Esophagus muscularis mucosa (tissue), 4 donors: ENCODE measurements around the gene SIRT7.

Experiments
- EP300 ChIP-seq: sonication (generic); formaldehyde crosslinking; IDR thresholded peaks from one replicate; pipeline ENCODE4 v1.6.1; 2017; ENCODE audit warnings: antibody characterized with exemption
- POLR2A ChIP-seq: fragments of 450-650 bp; IDR thresholded peaks from one replicate; pipeline ENCODE4 v1.6.1; 2017; ENCODE audit warnings: antibody characterized with exemption, moderate library complexity, mild to moderate bottlenecking, low read depth
- POLR2AphosphoS5 ChIP-seq, 2 donors: sonication (generic); formaldehyde crosslinking; IDR thresholded peaks; one replicate each; pipeline ENCODE4 v1.6.1; 2017; ENCODE audit warnings: antibody characterized with exemption in 2 of 2
- TF ChIP-seq, protein P1 (sequence below), 3 experiments: fragments of 200-600 bp in 2 of 3; fragments of 450-650 bp in 1 of 3; sonication (generic) in 2 of 3; IDR thresholded peaks; one replicate each; pipeline ENCODE4 v1.5.1; 2017 to 2019; ENCODE audit warnings: antibody characterized with exemption in 3 of 3, mild to moderate bottlenecking in 2 of 3, moderate library complexity in 1 of 3

DNA sequence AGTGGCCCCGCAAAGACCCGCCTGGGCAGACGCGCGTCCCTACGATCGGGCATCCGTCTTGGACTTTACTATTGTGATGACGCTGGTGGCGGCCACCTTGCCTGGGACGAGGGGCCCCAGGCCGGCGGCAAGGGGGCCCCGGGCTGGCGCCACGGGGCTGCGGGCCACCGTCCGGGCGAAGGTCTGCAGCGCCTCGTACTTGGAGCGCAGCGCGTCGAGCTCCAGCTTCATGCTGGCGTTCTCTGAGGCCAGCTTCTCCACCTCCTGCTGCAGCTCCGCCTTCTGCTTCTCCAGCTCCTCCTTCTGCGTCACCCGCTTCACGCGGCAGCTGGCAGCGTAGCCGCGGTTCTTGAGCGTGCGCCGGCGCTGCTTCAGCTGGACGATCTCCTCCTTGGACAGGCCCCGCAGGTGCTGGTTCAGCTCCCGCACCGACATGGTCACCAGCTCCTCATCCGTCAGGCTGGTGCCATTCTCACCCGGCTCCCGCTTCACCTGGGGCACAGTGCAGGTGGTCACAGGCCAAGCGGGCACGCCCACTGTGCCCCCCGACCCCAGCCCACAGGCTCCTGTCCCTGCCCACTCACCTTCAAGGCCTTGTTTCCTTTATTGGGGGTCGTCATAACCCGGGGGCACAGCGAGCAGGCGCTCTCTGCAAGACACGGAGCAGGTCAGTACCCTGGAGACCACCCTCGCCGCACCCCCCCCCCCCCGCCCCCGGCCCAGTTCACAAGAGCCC is 4.8 kb upstream of the SIRT7 start:
- TF ChIP-seq, protein P1, sequence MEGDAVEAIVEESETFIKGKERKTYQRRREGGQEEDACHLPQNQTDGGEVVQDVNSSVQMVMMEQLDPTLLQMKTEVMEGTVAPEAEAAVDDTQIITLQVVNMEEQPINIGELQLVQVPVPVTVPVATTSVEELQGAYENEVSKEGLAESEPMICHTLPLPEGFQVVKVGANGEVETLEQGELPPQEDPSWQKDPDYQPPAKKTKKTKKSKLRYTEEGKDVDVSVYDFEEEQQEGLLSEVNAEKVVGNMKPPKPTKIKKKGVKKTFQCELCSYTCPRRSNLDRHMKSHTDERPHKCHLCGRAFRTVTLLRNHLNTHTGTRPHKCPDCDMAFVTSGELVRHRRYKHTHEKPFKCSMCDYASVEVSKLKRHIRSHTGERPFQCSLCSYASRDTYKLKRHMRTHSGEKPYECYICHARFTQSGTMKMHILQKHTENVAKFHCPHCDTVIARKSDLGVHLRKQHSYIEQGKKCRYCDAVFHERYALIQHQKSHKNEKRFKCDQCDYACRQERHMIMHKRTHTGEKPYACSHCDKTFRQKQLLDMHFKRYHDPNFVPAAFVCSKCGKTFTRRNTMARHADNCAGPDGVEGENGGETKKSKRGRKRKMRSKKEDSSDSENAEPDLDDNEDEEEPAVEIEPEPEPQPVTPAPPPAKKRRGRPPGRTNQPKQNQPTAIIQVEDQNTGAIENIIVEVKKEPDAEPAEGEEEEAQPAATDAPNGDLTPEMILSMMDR (IDR thresholded peaks at IDR 0.05), result no peak
- no peak for TF ChIP-seq POLR2AphosphoS5 (IDR thresholded peaks at IDR 0.05)
- no peak for TF ChIP-seq POLR2A
- TF ChIP-seq EP300, result no peak
